Measurements from ENCODE around the gene TBCB.

TBCB gene

DNA sequence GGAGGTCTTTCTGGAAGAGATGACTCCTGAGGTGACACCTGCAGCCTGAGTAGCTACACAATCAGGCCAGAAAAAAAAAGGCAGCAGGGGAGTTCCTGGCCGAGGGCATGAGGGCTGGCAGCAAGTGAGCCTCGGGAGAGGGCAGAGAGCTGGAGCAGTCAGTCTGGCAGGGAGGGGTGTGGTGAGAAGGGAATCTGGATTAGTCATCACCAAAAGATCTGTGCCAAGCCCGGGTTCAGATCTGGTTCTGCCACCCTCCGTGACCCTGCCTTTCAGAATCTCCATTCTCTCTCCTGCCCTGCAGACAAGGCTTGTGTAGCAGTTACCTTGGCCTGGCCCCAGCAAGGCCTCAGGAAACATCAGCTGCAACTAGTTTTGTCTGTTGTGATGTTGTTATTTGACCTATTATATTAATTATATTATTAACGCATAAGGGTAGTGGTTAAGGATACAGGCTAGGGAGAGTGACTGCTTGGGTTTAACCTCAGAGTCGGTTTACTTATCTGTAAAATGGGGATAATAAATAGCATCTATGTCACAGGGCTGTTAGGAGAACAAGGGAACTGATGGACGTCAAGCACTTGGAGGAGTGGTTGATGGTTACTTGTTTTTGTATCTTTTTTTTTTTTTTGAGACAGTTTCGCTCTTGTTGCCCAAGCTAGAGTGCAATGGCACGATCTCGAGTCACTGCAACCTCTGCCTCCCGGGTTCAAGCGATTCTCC lies 21.9 kb downstream of the TBCB start:
- no peak for DNase-seq (ENCODE audit: low read depth)

GRCh38 chr19:36139120-36139472 lies 23.8 kb downstream of the TBCB start:
- DNase-seq (ENCODE audit: low read depth), result no peak

DNA sequence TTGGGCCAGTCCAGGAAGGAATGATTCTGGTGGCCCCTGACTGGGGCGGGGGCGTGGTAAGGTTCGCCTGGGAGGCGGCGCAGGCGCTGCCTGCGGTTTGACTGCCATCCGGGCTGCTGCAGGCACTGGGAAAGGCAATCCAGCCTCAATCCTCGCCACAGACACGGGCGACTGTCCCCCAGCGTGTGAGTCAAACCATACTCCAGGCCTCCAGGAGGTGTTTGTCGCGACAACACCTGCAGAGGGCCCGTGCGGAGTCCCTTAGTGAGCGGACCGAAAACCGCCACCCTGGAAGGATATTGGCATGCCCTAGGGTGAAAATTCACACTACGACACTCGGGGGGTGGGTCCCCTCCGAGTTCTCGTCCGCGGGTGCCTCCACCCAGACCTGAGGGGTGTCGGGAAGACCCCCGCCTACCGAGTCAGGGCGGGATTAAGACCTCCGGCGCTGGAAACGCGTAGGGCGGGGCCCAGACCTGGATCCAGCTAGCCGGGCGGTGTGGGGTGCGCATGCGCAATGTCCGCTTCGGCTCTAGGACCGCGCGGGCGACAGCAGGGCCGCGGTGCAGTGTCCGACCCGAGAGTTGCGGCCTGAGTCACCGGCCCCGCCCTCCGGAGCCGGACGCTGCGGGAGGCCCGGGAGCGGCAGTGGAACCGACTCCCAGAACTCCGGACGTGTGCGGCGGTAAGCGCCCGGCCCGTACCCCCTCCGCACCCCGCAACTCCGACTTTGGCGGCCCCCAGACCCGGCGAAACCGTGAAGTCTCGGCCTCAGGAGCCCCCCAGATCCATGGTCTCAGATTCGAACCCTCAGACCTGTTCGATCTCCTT lies 24.4 kb downstream of the TBCB start, which contains the start of gene CAPNS1:
TSS of gene CAPNS1 (plus strand) at position 594 of the 831 bp plus-strand sequence. CDS start 946 bp downstream, outside the sequence.
- DNase-seq (ENCODE audit: low read depth), result peak; percentile 86

- peak; percentile 20 for DNase-seq (ENCODE audit: low read depth)
These were observed 25.2 kb downstream of the TBCB start for GRCh38 chr19:36140304-36141038.

DNA sequence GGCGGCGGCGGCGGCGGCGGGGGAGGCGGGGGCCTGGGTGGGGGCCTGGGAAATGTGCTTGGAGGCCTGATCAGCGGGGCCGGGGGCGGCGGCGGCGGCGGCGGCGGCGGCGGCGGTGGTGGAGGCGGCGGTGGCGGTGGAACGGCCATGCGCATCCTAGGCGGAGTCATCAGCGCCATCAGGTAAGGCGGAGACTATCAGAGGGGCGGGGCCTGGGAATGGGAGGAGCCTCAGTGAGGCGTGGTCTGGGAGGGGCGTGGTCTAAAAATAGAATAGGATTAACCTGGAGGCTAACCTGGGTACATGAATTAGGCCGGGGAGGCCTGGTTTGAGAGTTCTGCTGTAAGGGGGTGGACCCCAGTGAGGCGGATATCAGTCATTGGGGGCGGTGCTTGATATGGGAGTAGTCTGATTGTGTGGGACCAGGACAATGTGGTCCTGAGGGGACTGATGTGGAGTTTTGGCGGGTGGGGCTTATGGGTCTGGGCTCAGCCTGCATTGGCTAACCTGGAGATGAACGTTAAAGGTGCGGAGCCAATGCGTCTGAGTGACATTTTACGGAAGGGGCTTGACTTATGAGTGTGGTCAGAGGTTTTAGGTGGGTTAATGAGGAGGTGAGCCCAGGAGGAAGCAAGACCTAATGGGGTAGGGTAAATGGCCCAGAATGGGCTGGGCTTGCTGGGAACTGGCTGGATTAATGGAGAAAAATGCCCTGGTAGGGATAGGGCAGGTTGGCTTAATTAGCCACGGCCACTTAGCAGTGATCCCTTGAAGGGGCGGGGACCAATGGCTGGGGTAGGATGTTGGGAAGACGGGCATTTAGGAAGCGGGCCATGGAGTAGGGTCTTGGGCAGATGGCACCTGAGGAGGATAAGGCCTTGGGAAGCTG lies 26.0 kb downstream of the TBCB start:
- DNase-seq (ENCODE audit: low read depth), result peak; percentile 89

GRCh38 chr19:36142046-36142445 lies 26.8 kb downstream of the TBCB start:
- DNase-seq (ENCODE audit: low read depth), result no peak

DNA sequence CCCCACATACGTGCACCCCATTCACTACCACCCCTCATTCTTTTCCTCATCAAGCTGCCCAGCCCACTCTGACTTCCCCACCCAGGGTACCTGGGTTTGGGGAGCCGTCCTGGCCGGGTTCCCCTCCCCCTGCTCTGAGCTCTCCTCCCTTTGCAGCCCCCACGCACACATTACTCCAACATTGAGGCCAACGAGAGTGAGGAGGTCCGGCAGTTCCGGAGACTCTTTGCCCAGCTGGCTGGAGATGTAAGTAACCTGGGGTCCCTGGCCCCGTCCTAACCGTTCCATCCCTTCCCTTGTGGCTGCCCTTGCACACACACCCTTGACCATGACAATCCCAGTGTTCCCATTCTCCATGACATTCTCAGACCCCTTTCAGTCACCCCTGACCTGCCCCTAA lies 27.2 kb downstream of the TBCB start:
- DNase-seq (ENCODE audit: low read depth), result no peak

DNA sequence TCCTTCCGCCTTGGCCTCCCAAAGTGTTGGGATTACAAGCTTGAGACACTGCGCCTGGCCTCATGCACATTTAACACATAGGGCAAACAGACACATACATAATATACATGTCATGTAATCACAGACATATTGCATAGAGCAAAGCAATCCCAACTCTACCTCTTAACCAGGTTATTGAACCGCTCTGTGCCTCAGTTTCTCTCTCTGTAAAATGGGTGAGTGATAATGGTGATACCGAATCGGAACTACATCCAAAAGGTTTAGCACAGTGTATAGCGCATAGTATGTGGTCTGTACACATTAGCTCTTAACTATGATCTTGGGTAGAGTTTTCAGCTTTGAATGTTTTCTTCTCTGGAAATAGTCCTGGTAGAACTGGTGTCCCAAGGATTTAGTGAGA lies 29.4 kb downstream of the TBCB start:
- no peak for DNase-seq (ENCODE audit: low read depth)

DNA sequence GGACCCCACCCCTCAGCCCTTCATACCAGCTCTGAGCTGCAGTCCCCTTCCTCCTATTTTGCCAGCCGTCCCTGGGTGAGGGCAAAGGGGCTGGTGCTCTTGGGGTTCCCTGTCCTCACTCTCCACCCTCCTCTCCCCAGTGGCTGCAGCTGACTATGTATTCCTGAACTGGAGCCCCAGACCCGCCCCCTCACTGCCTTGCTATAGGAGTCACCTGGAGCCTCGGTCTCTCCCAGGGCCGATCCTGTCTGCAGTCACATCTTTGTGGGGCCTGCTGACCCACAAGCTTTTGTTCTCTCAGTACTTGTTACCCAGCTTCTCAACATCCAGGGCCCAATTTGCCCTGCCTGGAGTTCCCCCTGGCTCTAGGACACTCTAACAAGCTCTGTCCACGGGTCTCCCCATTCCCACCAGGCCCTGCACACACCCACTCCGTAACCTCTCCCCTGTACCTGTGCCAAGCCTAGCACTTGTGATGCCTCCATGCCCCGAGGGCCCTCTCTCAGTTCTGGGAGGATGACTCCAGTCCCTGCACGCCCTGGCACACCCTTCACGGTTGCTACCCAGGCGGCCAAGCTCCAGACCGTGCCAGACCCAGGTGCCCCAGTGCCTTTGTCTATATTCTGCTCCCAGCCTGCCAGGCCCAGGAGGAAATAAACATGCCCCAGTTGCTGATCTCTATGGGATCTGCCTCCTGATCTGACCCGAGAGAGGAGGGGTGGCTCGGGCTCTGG lies 34.6 kb downstream of the TBCB start:
- DNase-seq (ENCODE audit: low read depth), result no peak

- DNase-seq (ENCODE audit: low read depth), result no peak
These were observed 35.3 kb downstream of the TBCB start for GRCh38 chr19:36150586-36150985.

GRCh38 chr19:36151144-36152018 lies 36.1 kb downstream of the TBCB start:
- no peak for DNase-seq (ENCODE audit: low read depth)

DNA sequence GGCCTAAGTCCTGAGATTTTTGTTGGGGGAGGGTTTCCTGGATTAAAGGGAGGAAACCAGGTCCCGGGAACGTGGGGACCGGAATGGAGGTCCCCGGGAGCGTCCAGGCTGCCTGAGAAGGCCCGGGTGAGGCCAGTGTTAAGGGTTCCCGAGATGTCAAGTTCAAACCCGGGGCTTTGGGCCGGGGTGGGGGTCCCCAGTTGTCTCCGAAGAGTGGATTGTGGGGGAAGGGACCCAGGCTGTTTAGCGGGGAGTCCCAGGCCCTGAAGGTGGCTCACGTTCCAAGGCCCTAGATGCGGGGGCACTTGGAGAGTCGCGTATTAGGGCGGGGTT lies 36.7 kb downstream of the TBCB start:
- no peak for DNase-seq (ENCODE audit: low read depth)

DNA sequence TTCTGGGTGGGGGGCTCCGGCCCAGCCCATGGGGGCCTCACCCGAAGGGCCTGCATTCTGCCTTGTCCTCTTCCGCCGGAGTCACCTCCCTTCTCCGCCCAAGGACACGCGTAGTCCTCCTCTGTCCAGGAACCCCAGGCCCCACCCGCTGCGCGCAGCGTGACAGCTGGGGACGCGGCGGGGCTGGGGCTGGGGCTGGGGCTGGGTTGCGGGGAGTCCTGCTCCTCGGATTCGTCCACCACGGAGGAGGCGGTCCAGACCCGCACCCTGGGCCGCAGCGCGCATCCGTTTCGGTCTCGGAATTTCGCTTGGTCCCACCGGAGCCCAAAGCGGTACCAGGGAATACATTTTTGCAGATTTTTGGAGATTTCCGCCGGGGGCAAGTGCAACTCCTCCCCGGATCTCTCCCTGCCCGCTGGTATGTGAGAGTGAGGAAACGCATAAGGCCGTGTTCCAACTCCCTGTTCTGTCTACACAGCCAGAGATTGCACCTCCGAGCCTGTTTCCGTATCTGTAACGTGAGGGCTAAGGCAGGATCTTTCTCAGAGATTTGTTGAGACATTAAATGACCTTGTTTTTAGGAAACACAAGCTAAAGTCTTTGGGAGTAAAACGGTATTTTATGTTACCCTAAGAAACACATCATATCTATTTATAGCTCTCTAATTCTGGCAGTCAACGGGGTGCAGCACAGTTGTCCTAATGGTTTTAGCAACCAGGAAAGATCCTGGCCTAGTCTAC lies 37.3 kb downstream of the TBCB start, which contains the start of gene COX7A1:
TSS of gene COX7A1 (minus strand) at position 96 of the 740 bp plus-strand sequence. CDS start at position 56, 40 bp downstream.
- no peak for DNase-seq (ENCODE audit: low read depth)

GRCh38 chr19:36153126-36153525 lies 37.9 kb downstream of the TBCB start:
- DNase-seq (ENCODE audit: low read depth), result no peak

- DNase-seq (ENCODE audit: low read depth), result no peak
These were observed 45.7 kb downstream of the TBCB start for GRCh38 chr19:36160821-36161596.

- no peak for DNase-seq (ENCODE audit: low read depth)
These were observed 48.5 kb downstream of the TBCB start for GRCh38 chr19:36163813-36164212.

DNA sequence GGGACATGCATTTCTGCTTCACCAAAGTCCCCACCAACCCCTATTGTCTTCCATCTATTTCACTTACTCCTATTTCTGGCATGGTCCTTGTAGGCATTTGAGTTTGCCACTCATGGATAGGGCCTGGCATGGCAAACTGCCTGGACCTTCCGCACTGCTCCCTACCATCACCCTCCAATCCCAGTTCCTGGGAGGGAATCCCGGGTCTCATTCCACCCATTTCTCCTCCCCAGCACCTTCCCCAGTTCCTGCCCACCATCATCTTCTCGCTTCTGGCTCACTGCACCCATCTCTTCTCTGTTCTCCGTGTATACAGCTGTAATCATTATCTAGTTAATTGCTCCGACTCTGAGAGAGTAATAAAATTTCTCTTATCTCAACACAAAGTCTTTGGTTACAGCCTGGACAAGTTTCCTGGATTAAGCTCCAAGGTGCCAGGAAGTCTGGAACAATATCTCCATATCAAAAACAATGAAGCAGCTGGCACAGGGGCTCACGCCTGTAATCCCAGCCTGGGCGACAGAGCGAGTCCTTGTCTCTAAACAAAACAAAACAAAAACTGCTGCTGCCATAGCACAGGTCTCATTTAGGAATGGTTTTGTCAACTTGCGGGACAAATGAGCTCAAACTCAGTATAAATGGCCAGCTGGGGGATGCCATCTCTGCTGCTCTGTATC lies 54.0 kb downstream of the TBCB start:
- no peak for DNase-seq (ENCODE audit: low read depth)

- DNase-seq (ENCODE audit: low read depth), result no peak
These were observed 57.6 kb downstream of the TBCB start for GRCh38 chr19:36172852-36173251.
